Ishikawa (cell line): ENCODE results near the gene MYO15B.

Source experiments
- CEBPB ChIP-seq: IDR thresholded peaks from 2 replicates; pipeline ENCODE4 v1.6.1; 2012
- EGR1 ChIP-seq: IDR thresholded peaks from 2 replicates; pipeline ENCODE4 v1.6.1; 2012
- EP300 ChIP-seq: IDR thresholded peaks from 2 replicates; pipeline ENCODE4 v1.6.1; 2012; ENCODE audit warnings: borderline replicate concordance
- NFIC ChIP-seq: IDR thresholded peaks from 2 replicates; pipeline ENCODE4 v1.6.1; 2012
- RAD21 ChIP-seq: IDR thresholded peaks from 2 replicates; pipeline ENCODE4 v1.6.1; 2012; ENCODE audit warnings: low read depth
- TAF1 ChIP-seq: IDR thresholded peaks from 2 replicates; pipeline ENCODE4 v1.6.1; 2012; ENCODE audit warnings: low read depth, mild to moderate bottlenecking
- TCF12 ChIP-seq: IDR thresholded peaks from 2 replicates; pipeline ENCODE4 v1.6.1; 2012; ENCODE audit warnings: low read depth
- TEAD4 ChIP-seq: IDR thresholded peaks from 2 replicates; pipeline ENCODE4 v1.6.1; 2012
- YY1 ChIP-seq: IDR thresholded peaks from 2 replicates; pipeline ENCODE4 v1.6.1; 2012; ENCODE audit warnings: low read depth
- ZBTB7A ChIP-seq: IDR thresholded peaks from 2 replicates; pipeline ENCODE4 v1.6.1; 2012; ENCODE audit warnings: low read depth
- TF ChIP-seq, protein P1 (sequence below): IDR thresholded peaks from 2 replicates; pipeline ENCODE4 v1.6.1; 2012
- TF ChIP-seq, protein P2 (sequence below): IDR thresholded peaks from 2 replicates; pipeline ENCODE4 v1.6.1; 2012; ENCODE audit warnings: low read depth, mild to moderate bottlenecking
- TF ChIP-seq, protein P3 (sequence below): IDR thresholded peaks from 2 replicates; pipeline ENCODE4 v1.6.1; 2012

DNA sequence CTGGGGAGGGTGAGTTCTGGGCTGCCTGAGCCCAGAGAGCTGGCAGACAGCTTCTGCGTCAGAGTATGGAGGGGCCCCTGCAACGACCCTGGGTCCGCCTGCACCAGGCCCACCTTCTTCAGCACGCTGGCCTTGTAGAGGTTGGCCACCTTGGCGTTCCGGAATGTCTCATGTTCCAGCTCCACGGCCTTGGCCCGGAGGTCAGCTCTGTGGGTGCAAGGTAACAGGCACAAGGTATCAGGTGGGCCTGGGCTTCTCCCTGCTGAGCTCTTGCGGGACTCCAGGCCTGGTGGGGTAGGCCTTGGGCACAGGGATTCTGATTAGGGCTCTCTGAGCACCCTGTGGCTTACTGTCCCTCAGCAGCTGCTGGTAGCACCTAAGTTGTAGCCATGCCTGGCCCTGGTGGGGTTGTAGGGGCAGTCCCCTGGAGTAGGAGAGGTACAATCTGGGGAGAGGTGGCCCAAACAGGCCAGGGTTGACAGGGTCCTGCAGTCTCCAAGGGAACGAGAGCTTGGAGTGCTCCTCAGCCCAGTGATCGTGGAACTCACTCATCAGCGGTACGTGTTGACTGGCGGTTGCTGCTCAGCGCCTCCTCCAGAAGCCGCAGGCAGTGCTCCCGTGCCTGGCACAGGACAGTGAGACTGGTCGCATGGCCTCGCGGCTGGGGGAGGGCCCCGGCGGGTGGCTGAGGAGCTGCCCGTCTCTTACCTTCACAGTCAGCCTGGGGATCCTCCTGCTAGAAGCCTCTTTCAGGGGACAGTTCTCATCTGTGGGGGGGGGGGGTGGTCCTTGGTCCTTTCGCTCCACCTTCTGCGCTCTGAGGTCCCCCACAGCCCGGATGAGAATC is 42.7 kb downstream of the MYO15B start:
- TF ChIP-seq EP300 (no peak), NFIC (no peak), TCF12 (no peak), TAF1 (no peak), CEBPB (no peak), TEAD4 (no peak), RAD21 (no peak), YY1 (no peak), EGR1 (no peak), ZBTB7A (no peak)
- TF ChIP-seq, protein P1, sequence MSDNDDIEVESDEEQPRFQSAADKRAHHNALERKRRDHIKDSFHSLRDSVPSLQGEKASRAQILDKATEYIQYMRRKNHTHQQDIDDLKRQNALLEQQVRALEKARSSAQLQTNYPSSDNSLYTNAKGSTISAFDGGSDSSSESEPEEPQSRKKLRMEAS: no peak
- TF ChIP-seq, protein P2, sequence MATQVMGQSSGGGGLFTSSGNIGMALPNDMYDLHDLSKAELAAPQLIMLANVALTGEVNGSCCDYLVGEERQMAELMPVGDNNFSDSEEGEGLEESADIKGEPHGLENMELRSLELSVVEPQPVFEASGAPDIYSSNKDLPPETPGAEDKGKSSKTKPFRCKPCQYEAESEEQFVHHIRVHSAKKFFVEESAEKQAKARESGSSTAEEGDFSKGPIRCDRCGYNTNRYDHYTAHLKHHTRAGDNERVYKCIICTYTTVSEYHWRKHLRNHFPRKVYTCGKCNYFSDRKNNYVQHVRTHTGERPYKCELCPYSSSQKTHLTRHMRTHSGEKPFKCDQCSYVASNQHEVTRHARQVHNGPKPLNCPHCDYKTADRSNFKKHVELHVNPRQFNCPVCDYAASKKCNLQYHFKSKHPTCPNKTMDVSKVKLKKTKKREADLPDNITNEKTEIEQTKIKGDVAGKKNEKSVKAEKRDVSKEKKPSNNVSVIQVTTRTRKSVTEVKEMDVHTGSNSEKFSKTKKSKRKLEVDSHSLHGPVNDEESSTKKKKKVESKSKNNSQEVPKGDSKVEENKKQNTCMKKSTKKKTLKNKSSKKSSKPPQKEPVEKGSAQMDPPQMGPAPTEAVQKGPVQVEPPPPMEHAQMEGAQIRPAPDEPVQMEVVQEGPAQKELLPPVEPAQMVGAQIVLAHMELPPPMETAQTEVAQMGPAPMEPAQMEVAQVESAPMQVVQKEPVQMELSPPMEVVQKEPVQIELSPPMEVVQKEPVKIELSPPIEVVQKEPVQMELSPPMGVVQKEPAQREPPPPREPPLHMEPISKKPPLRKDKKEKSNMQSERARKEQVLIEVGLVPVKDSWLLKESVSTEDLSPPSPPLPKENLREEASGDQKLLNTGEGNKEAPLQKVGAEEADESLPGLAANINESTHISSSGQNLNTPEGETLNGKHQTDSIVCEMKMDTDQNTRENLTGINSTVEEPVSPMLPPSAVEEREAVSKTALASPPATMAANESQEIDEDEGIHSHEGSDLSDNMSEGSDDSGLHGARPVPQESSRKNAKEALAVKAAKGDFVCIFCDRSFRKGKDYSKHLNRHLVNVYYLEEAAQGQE: no peak
- TF ChIP-seq, protein P3, sequence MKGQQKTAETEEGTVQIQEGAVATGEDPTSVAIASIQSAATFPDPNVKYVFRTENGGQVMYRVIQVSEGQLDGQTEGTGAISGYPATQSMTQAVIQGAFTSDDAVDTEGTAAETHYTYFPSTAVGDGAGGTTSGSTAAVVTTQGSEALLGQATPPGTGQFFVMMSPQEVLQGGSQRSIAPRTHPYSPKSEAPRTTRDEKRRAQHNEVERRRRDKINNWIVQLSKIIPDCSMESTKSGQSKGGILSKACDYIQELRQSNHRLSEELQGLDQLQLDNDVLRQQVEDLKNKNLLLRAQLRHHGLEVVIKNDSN: no peak
